Parathyroid adenoma (tissue), 2 donors: ENCODE data around the gene BTNL8.

ENCODE experiments used
- H2AFZ ChIP-seq: fragments of 300-600 bp; sonication (generic); one replicate; pipeline ENCODE4 v1.7.0; 2017; ENCODE audit warnings: antibody characterized with exemption, mild to moderate bottlenecking
- H3K27ac ChIP-seq: fragments of 300-600 bp; sonication (generic); one replicate; pipeline ENCODE4 v1.7.0; 2017
- H3K27me3 ChIP-seq: fragments of 300-600 bp; sonication (generic); one replicate; pipeline ENCODE4 v1.7.0; 2017; ENCODE audit warnings: low read length; ENCODE audit not compliant: control insufficient read depth, insufficient read depth
- H3K36me3 ChIP-seq: fragments of 300-600 bp; sonication (generic); one replicate; pipeline ENCODE4 v1.7.0; 2017; ENCODE audit warnings: low read length; ENCODE audit not compliant: control insufficient read depth, insufficient read depth
- H3K4me1 ChIP-seq: fragments of 300-600 bp; sonication (generic); one replicate; pipeline ENCODE4 v1.7.0; 2017; ENCODE audit warnings: control low read depth
- H3K4me2 ChIP-seq: fragments of 300-600 bp; sonication (generic); one replicate; pipeline ENCODE4 v1.7.0; 2017; ENCODE audit warnings: low read length
- H3K4me3 ChIP-seq: fragments of 300-600 bp; sonication (generic); one replicate; pipeline ENCODE4 v1.7.0; 2017; ENCODE audit warnings: low read depth, low read length
- H3K79me2 ChIP-seq: fragments of 300-600 bp; sonication (generic); one replicate; pipeline ENCODE4 v1.7.0; 2017; ENCODE audit warnings: control low read depth
- H3K9ac ChIP-seq: fragments of 300-600 bp; sonication (generic); one replicate; pipeline ENCODE4 v1.7.0; 2017; ENCODE audit warnings: mild to moderate bottlenecking
- H3K9me3 ChIP-seq: fragments of 300-600 bp; sonication (generic); one replicate; pipeline ENCODE4 v1.7.0; 2017; ENCODE audit warnings: low read length; ENCODE audit not compliant: control insufficient read depth
- TF ChIP-seq, protein P1 (sequence below): fragments of 300-600 bp; sonication (generic); IDR thresholded peaks from one replicate; pipeline ENCODE4 v1.7.0; 2017; ENCODE audit warnings: antibody characterized with exemption, mild to moderate bottlenecking
- donor health status: primary hyperparathyroidism.

The BTNL8 gene

GRCh38 chr5:180982008-180982741, 83.2 kb downstream of the BTNL8 start:
- Histone ChIP-seq H3K4me2 (no peak overlapping the region), H3K27ac (no peak overlapping the region), H2AFZ (no peak overlapping the region), H3K4me3 (no peak overlapping the region), H3K9me3 (no peaks in the 10 kb centered on the region), H3K9ac (no peak overlapping the region), H3K4me1 (no peaks in the 10 kb centered on the region), H3K27me3 (no peaks in the 10 kb centered on the region), H3K36me3 (no peaks in the 10 kb centered on the region), H3K79me2 (no peaks in the 10 kb centered on the region)
- TF ChIP-seq, protein P1, sequence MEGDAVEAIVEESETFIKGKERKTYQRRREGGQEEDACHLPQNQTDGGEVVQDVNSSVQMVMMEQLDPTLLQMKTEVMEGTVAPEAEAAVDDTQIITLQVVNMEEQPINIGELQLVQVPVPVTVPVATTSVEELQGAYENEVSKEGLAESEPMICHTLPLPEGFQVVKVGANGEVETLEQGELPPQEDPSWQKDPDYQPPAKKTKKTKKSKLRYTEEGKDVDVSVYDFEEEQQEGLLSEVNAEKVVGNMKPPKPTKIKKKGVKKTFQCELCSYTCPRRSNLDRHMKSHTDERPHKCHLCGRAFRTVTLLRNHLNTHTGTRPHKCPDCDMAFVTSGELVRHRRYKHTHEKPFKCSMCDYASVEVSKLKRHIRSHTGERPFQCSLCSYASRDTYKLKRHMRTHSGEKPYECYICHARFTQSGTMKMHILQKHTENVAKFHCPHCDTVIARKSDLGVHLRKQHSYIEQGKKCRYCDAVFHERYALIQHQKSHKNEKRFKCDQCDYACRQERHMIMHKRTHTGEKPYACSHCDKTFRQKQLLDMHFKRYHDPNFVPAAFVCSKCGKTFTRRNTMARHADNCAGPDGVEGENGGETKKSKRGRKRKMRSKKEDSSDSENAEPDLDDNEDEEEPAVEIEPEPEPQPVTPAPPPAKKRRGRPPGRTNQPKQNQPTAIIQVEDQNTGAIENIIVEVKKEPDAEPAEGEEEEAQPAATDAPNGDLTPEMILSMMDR, result no peak

DNA sequence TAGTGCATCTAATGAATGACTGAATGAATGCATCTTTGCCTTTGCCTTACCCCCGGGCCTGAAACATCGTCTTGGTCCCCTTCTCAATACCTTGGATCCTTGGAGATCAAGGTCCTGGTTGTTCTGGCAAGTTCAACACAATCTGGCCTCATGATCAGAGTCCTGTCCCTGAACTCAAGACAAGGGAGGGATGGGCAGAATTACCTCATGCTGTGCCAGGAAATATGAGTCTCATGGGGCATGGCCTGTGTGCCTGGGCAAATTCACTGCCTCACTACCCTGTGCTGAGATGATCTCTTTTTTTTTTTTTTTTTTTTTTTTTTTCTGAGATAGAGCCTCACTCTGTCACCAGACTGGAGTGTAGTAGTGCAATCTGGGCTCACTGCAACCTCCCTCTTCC, 89.1 kb downstream of the BTNL8 start:
- TF ChIP-seq, protein P1, result no peak
- H3K9ac ChIP-seq, result no peak overlapping the region
- H3K27me3 ChIP-seq, result no peaks in the 10 kb centered on the region
- no peak overlapping the region for H3K4me3 ChIP-seq
- no peak overlapping the region for H3K4me2 ChIP-seq
- H3K36me3 ChIP-seq, result no peaks in the 10 kb centered on the region
- H3K9me3 ChIP-seq, result no peaks in the 10 kb centered on the region
- H2AFZ ChIP-seq, result no peak overlapping the region
- no peaks in the 10 kb centered on the region for H3K4me1 ChIP-seq
- no peak overlapping the region for H3K27ac ChIP-seq
- H3K79me2 ChIP-seq, result no peaks in the 10 kb centered on the region

DNA sequence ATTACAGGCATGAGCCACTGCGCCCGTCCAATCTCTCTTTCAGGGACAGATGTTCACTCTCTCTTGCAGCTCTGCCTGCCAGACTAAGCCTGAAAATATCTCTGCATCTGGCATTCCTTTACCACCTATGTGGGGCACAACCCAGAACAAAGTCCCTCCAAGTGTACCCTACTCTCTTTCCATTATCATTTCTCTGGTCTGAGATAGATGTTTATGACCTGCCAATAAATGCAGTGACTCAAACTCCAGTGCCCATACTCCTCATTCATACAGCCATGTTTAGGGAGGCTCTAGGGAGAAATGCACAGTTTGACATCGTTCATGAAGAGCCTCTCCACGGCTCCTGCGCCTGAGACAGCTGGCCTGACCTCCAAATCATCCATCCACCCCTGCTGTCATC, 89.6 kb downstream of the BTNL8 start, which contains the start of gene BTNL3:
TSS of gene BTNL3 (plus strand) at position 255 of the 400 bp plus-strand sequence. CDS start 183 bp downstream, outside the sequence.
- TF ChIP-seq, protein P1, result no peak
- H3K27me3 ChIP-seq, result no peaks in the 10 kb centered on the region
- H3K36me3 ChIP-seq, result no peaks in the 10 kb centered on the region
- no peak within 1 kb of the TSS for H3K4me3 ChIP-seq
- no peak within 1 kb of the TSS for H2AFZ ChIP-seq
- H3K9ac ChIP-seq, result no peak within 1 kb of the TSS
- H3K4me1 ChIP-seq, result no peaks in the 10 kb centered on the region
- no peak within 1 kb of the TSS for H3K4me2 ChIP-seq
- no peaks in the 10 kb centered on the region for H3K79me2 ChIP-seq
- no peak within 1 kb of the TSS for H3K27ac ChIP-seq
- H3K9me3 ChIP-seq, result no peaks in the 10 kb centered on the region

DNA sequence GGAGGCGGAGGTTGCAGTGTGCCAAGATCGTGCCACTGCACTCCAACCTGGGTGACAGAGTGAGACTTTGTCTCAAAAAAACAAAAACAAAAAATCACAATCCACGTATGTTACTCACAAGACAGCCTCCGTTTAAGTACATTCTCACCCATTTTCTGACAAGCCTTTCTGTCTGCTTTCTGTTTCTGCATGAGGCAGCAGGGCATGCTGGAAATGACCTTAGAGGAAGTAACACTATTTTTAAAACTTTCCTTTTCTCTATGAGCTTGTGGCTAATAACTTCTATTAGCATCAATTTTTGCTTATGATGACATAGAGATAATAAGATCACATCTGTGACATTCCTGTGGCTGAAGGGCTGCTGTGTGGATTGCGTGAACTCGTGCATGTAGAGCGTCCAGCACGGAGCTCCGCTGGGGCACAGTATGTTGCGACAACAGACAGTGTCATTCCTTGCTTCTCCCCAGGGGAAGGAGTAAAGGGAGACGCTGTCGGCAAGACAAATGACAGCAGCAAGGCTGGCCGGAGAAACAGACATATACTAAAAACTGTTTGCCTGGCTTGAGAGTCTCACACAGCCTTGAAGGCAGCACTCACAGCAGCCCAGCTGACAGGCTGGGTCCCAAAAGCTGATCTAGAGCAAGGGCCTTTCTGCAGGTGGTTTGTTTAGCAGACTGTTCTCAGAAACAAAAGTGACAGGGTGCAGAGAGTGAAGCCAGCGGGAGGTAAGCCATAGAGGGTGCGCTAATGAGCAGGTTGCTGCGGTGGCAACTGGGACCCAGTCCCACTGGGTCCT, 91.3 kb downstream of the BTNL8 start:
- TF ChIP-seq, protein P1, result no peak
- no peaks in the 10 kb centered on the region for H3K9me3 ChIP-seq
- H3K36me3 ChIP-seq, result no peaks in the 10 kb centered on the region
- H3K4me1 ChIP-seq, result no peaks in the 10 kb centered on the region
- H3K27ac ChIP-seq, result no peak overlapping the region
- no peak overlapping the region for H3K4me3 ChIP-seq
- no peaks in the 10 kb centered on the region for H3K27me3 ChIP-seq
- no peaks in the 10 kb centered on the region for H3K79me2 ChIP-seq
- no peak overlapping the region for H2AFZ ChIP-seq
- H3K9ac ChIP-seq, result no peak overlapping the region
- no peak overlapping the region for H3K4me2 ChIP-seq
